ENCODE data around the gene SPECC1.

DNA sequence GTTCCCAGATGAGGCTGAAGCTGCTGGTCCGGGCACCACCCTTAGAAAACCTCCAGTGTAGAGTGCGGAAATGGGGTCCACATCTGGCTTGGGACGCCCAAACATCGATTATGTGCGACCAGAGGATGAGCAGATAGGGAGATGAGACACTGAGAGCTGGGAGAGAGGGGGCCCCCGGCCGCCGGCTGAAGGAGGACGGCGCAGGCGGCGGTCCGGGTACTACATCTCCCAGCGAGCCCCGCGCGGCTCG is 182 bp upstream of the SPECC1 start:
- TF ChIP-seq GATA3 (IDR thresholded peaks at IDR 0.05; ENCODE audit: low read depth, low read length) (no peak), GATA2 (IDR thresholded peaks at IDR 0.05; ENCODE audit: low read depth, low read length) (no peak)
